Trophoblast cell (in vitro differentiated cells and primary cell): ENCODE measurements around the gene ESR2.

ENCODE experiments used
- DNase-seq, 2 donors: peaks; one replicate each; pipeline ENCODE4 v3.0.0-alpha.2; 2016
- H2AFZ ChIP-seq: 2 replicates; pipeline ENCODE4 v1.6.1; 2013; ENCODE audit warnings: low read length, moderate library complexity, mild to moderate bottlenecking; ENCODE audit not compliant: insufficient read depth, poor library complexity
- H2AK5ac ChIP-seq: 2 replicates; pipeline ENCODE4 v1.6.1; 2013; ENCODE audit warnings: mild to moderate bottlenecking, low read length
- H2BK120ac ChIP-seq: 2 replicates; pipeline ENCODE4 v1.6.1; 2013; ENCODE audit warnings: low read length, mild to moderate bottlenecking, moderate library complexity; ENCODE audit not compliant: insufficient read depth, poor library complexity
- H2BK12ac ChIP-seq: 2 replicates; pipeline ENCODE4 v1.6.1; 2013; ENCODE audit warnings: mild to moderate bottlenecking, low read length, moderate library complexity
- H2BK5ac ChIP-seq: 2 replicates; pipeline ENCODE4 v1.6.1; 2013; ENCODE audit warnings: low read length, low read depth, moderate library complexity, mild to moderate bottlenecking; ENCODE audit not compliant: poor library complexity
- H3K14ac ChIP-seq: 2 replicates; pipeline ENCODE4 v1.6.1; 2013; ENCODE audit warnings: mild to moderate bottlenecking, low read length
- H3K18ac ChIP-seq: 2 replicates; pipeline ENCODE4 v1.6.1; 2013; ENCODE audit warnings: mild to moderate bottlenecking, low read length
- H3K23ac ChIP-seq: 2 replicates; pipeline ENCODE4 v1.6.1; 2013; ENCODE audit warnings: low read length
- H3K27ac ChIP-seq: 2 replicates; pipeline ENCODE4 v1.5.1; 2013; ENCODE audit warnings: low read depth, mild to moderate bottlenecking, inconsistent platforms, low read length, moderate library complexity
- H3K27me3 ChIP-seq: 2 replicates; pipeline ENCODE4 v1.6.1; 2013; ENCODE audit warnings: inconsistent platforms, mild to moderate bottlenecking, low read length, moderate library complexity; ENCODE audit not compliant: insufficient read depth
- H3K36me3 ChIP-seq, 2 experiments: 1 replicate in 1 of 2; 2 replicates in 1 of 2; pipeline ENCODE4 v1.6.1; 2013; ENCODE audit warnings: low read length in 2 of 2, mild to moderate bottlenecking in 2 of 2, moderate library complexity in 1 of 2; ENCODE audit not compliant: insufficient read depth in 2 of 2, control insufficient read depth in 1 of 2
- H3K4ac ChIP-seq: 2 replicates; pipeline ENCODE4 v1.6.1; 2013; ENCODE audit warnings: low read depth, mild to moderate bottlenecking, low read length, moderate library complexity
- H3K4me1 ChIP-seq, 2 experiments: 1 replicate in 1 of 2; 2 replicates in 1 of 2; pipeline ENCODE4 v1.6.1; 2013; ENCODE audit warnings: low read length in 2 of 2, mild to moderate bottlenecking in 2 of 2, moderate library complexity in 1 of 2; ENCODE audit not compliant: insufficient read depth in 2 of 2, control insufficient read depth in 1 of 2
- H3K4me2 ChIP-seq: 2 replicates; pipeline ENCODE4 v1.6.1; 2013; ENCODE audit warnings: inconsistent platforms, mild to moderate bottlenecking, low read length, moderate library complexity
- H3K4me3 ChIP-seq: 2 replicates; pipeline ENCODE4 v1.5.1; 2013; ENCODE audit warnings: mild to moderate bottlenecking, low read depth, low read length, inconsistent platforms
- H3K79me1 ChIP-seq: one replicate; pipeline ENCODE4 v1.6.1; 2013; ENCODE audit warnings: low read length
- H3K79me2 ChIP-seq: 2 replicates; pipeline ENCODE4 v1.6.1; 2013; ENCODE audit warnings: low read length, mild to moderate bottlenecking; ENCODE audit not compliant: control insufficient read depth, insufficient read depth, poor library complexity
- H3K9ac ChIP-seq: 2 replicates; pipeline ENCODE4 v1.6.1; 2013; ENCODE audit warnings: mild to moderate bottlenecking, low read length
- H3K9me3 ChIP-seq: 2 replicates; pipeline ENCODE4 v1.6.1; 2013; ENCODE audit warnings: low read depth, mild to moderate bottlenecking, control low read depth, inconsistent platforms, low read length; ENCODE audit not compliant: insufficient read depth
- H4K12ac ChIP-seq: 2 replicates; pipeline ENCODE4 v1.6.1; 2013; ENCODE audit warnings: low read depth, mild to moderate bottlenecking, low read length, moderate library complexity
- H4K8ac ChIP-seq: 2 replicates; pipeline ENCODE4 v1.6.1; 2013; ENCODE audit warnings: low read depth, mild to moderate bottlenecking, low read length, moderate library complexity
- H4K91ac ChIP-seq: one replicate; pipeline ENCODE4 v1.6.1; 2013; ENCODE audit warnings: low read depth, mild to moderate bottlenecking, low read length, moderate library complexity
- WGBS: extraction: QIAGEN DNeasy Blood & Tissue Kit; methylation state at CpG from one replicate; pipeline ENCODE4 v1.1.7; 2013; ENCODE audit warnings: missing lambda C conversion rate; ENCODE audit not compliant: insufficient read length, insufficient coverage; ENCODE audit errors: extremely low coverage; 5-methylcytosine and 5-hydroxymethylcytosine counted together

The ESR2 gene

DNA sequence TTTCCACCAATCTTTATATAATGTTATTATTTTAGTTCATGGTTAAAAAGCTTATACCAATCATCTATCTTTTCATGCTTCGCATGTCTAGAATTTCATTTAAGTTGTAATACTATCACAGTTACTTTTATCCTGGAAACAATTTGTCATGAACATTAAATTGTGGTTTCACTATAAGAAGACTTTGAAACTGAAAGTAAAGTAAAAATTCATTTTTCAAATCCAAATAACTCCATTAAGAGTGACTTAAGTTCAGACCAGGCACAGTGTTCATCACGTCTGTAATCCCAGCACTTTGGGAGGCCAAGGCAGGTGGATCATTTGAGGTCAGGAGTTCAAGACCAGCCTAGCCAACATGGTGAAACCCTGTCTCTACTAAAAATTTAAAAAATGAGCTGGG is 12.4 kb downstream of the ESR2 start:
- no peak overlapping the region for H2AK5ac ChIP-seq
- H3K18ac ChIP-seq, result no peak overlapping the region
- H2BK120ac ChIP-seq, result no peak overlapping the region
- H2BK5ac ChIP-seq, result no peak overlapping the region
- H3K27ac ChIP-seq, result no peak overlapping the region
- H3K4me3 ChIP-seq, result no peak overlapping the region
- H3K4me2 ChIP-seq, result no peak overlapping the region
- no CpG with 5 or more reads among the region's 2 CpGs for WGBS
- no peak overlapping the region for H3K23ac ChIP-seq
- H3K4me1 ChIP-seq, result no peaks in the 10 kb centered on the region
- no peak overlapping the region for H3K14ac ChIP-seq
- H3K36me3 ChIP-seq, result no peaks in the 10 kb centered on the region
- no peaks in the 10 kb centered on the region for H3K79me1 ChIP-seq
- no peak overlapping the region for H3K4ac ChIP-seq
- no peaks in the 10 kb centered on the region for H3K9me3 ChIP-seq
- no peaks in the 10 kb centered on the region for H3K79me2 ChIP-seq
- H4K91ac ChIP-seq, result no peak overlapping the region
- H3K27me3 ChIP-seq, result no peaks in the 10 kb centered on the region
- no peak overlapping the region for H3K9ac ChIP-seq
- no peak overlapping the region for H4K8ac ChIP-seq
- no peak overlapping the region for H4K12ac ChIP-seq
- DNase-seq, result no peak
- no peak overlapping the region for H2AFZ ChIP-seq
- no peak overlapping the region for H2BK12ac ChIP-seq

DNA sequence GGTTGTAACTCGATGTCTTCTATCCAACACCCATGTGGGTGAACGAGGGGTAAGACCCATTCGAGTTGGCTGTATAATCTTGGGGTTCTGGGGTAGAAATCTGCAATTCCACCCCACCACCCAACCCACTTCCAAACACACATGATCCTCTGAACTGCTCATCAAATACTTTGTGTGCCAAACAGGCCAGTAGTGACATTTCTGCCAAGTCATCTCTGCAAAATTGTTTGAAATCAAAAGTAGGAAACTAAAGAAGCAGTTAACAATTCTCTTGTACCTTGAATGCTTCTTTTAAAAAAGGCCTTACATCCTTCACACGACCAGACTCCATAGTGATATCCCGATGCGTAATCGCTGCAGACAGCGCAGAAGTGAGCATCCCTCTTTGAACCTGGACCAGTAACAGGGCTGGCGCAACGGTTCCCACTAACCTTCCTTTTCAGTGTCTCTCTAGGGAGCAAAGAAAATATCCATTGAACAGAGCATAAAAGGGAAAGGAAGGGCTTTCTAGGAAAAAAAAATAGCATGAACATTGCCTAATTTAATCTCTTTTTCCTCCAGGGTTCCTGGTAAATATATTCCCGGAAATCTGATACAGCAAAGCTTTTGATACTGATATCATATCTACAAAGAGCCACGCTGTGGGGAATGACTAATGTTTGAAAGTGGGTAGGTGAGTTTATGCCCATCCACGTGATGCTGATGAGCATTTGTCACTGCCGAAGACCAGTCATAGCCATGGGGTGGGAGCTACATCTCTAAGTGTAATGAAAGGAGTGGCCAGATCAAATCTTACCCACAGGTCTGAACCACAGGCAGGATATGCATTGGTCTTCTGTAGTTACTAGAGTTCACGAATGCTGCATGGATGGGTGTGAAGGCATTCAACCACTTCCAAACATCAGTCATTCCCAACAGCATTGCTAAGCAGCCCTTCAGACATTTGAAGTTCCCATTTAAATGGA is 14.2 kb downstream of the ESR2 start:
- no CpG with 5 or more reads among the region's 15 CpGs for WGBS
- no peak overlapping the region for H2AFZ ChIP-seq
- H3K18ac ChIP-seq, result no peak overlapping the region
- H2BK120ac ChIP-seq, result no peak overlapping the region
- no peak overlapping the region for H3K23ac ChIP-seq
- H3K9me3 ChIP-seq, result no peaks in the 10 kb centered on the region
- no peak overlapping the region for H3K4me2 ChIP-seq
- no peak overlapping the region for H4K91ac ChIP-seq
- no peak overlapping the region for H2BK12ac ChIP-seq
- H2BK5ac ChIP-seq, result no peak overlapping the region
- H3K14ac ChIP-seq, result no peak overlapping the region
- no peak overlapping the region for H3K9ac ChIP-seq
- H3K27me3 ChIP-seq, result no peaks in the 10 kb centered on the region
- H3K4me1 ChIP-seq, result no peaks in the 10 kb centered on the region
- H3K4me3 ChIP-seq, result no peak overlapping the region
- H3K79me1 ChIP-seq, result no peaks in the 10 kb centered on the region
- no peak overlapping the region for H2AK5ac ChIP-seq
- H3K79me2 ChIP-seq, result no peaks in the 10 kb centered on the region
- no peak overlapping the region for H3K4ac ChIP-seq
- H4K12ac ChIP-seq, result no peak overlapping the region
- H4K8ac ChIP-seq, result no peak overlapping the region
- no peak for DNase-seq
- no peaks in the 10 kb centered on the region for H3K36me3 ChIP-seq
- H3K27ac ChIP-seq, result no peak overlapping the region

DNA sequence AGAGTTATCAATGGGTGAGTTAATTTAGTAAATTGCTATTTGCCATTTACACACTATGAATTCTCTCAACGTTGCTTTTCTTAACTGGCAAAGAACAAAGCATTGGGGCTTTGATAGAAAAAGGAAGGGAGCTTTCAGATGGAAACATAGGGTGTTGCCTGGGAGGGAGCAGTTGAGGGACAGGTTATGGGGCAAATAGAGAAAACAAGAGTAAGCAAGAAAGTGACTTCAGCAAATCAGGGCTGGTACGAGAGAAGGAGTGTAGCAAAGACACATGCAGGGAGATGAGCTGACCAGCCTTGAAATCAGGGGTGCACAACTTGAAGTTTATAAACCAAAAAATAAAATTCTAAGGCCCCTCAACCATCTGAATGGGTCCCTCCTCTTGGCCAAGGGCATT is 15.7 kb downstream of the ESR2 start:
- Histone ChIP-seq H3K79me2 (no peaks in the 10 kb centered on the region), H3K4me1 (no peaks in the 10 kb centered on the region), H2BK12ac (no peak overlapping the region), H3K27ac (no peak overlapping the region), H3K18ac (no peak overlapping the region), H3K79me1 (no peaks in the 10 kb centered on the region), H3K4me2 (no peak overlapping the region), H2BK120ac (no peak overlapping the region), H3K14ac (no peak overlapping the region), H3K23ac (no peak overlapping the region), H3K4ac (no peak overlapping the region), H4K8ac (no peak overlapping the region), H2AK5ac (no peak overlapping the region), H3K36me3 (no peaks in the 10 kb centered on the region), H3K9ac (no peak overlapping the region), H3K9me3 (no peaks in the 10 kb centered on the region), H3K27me3 (no peaks in the 10 kb centered on the region), H3K4me3 (no peak overlapping the region), H2BK5ac (no peak overlapping the region), H2AFZ (no peak overlapping the region), H4K91ac (no peak overlapping the region), H4K12ac (no peak overlapping the region)
- DNase-seq, result no peak
- WGBS, result no CpG with 5 or more reads among the region's 2 CpGs

DNA sequence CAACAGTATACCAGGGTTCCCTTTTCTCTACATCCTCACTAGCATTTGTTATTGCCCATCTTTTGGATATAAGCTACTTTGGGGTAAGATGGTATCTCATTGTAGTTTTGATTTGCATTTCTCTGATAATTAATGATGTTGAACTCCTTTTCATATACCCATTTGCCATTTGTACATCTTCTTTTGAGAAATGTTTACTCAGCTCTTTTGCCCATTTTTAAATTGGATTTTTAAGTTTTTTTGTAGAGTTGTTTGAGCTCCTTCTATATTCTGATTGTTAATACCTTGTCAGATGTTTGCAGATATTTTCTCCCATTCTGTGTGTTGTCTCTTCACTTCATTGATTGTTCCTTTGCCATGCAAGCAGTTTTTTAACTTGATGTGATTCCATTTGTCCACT is 22.2 kb downstream of the ESR2 start:
- no peak overlapping the region for H2BK12ac ChIP-seq
- H3K4ac ChIP-seq, result no peak overlapping the region
- no peak overlapping the region for H3K18ac ChIP-seq
- H4K12ac ChIP-seq, result no peak overlapping the region
- H4K91ac ChIP-seq, result no peak overlapping the region
- H3K4me1 ChIP-seq, result no peaks in the 10 kb centered on the region
- H3K27me3 ChIP-seq, result no peaks in the 10 kb centered on the region
- DNase-seq, result no peak
- no peaks in the 10 kb centered on the region for H3K79me2 ChIP-seq
- H3K9me3 ChIP-seq, result no peaks in the 10 kb centered on the region
- no peak overlapping the region for H3K4me3 ChIP-seq
- no peak overlapping the region for H3K9ac ChIP-seq
- H3K27ac ChIP-seq, result no peak overlapping the region
- no peak overlapping the region for H3K23ac ChIP-seq
- no peak overlapping the region for H3K14ac ChIP-seq
- H3K4me2 ChIP-seq, result no peak overlapping the region
- no peak overlapping the region for H2AFZ ChIP-seq
- H2BK5ac ChIP-seq, result no peak overlapping the region
- no peaks in the 10 kb centered on the region for H3K79me1 ChIP-seq
- no peak overlapping the region for H4K8ac ChIP-seq
- no peaks in the 10 kb centered on the region for H3K36me3 ChIP-seq
- no peak overlapping the region for H2BK120ac ChIP-seq
- no peak overlapping the region for H2AK5ac ChIP-seq
